K562 (cell line): Measurements from ENCODE around the gene MED20. TPM values are rescaled to one million over a fixed set of nuclear protein-coding genes. Genes with fewer than 3 reads are reported as not detected.
A peak's percentile ranks its signal among the peaks of the same experiment; 100 is the strongest.

Experiments used
- BCOR ChIP-seq: fragments of 450-650 bp; IDR thresholded peaks from 2 replicates; pipeline ENCODE4 v1.6.1; 2016
- BRF1 ChIP-seq: IDR thresholded peaks from 3 replicates; pipeline ENCODE4 v1.6.1; 2011; ENCODE audit warnings: borderline replicate concordance, mild to moderate bottlenecking; ENCODE audit not compliant: insufficient read length; ENCODE audit errors: extremely low read depth
- C11orf30 ChIP-seq: fragments of 450-650 bp; IDR thresholded peaks from 2 replicates; pipeline ENCODE4 v1.6.1; 2016; ENCODE audit warnings: low read depth, mild to moderate bottlenecking
- CAMTA2 ChIP-seq: fragments of 250-450 bp; sonication (Bioruptor Pico); conservative IDR thresholded peaks from 2 replicates; pipeline ENCODE4 v1.5.1; 2022
- CBX5 ChIP-seq: IDR thresholded peaks from 2 replicates; pipeline ENCODE4 v1.6.1; 2014; ENCODE audit warnings: low read depth, borderline replicate concordance
- MEIS2 ChIP-seq: fragments of 450-650 bp; IDR thresholded peaks from 2 replicates; pipeline ENCODE4 v1.6.1; 2014; ENCODE audit warnings: mild to moderate bottlenecking; ENCODE audit not compliant: partially characterized antibody
- MNT ChIP-seq, 2 experiments: fragments of 450-650 bp; conservative IDR thresholded peaks; 2 replicates each; pipeline ENCODE4 v1.6.1; 2017; ENCODE audit warnings: mild to moderate bottlenecking in 2 of 2, moderate library complexity in 2 of 2
- NELFE ChIP-seq: IDR thresholded peaks from 2 replicates; pipeline ENCODE4 v1.6.1; 2011; ENCODE audit warnings: mild to moderate bottlenecking; ENCODE audit not compliant: insufficient read depth, insufficient read length
- PURB ChIP-seq: sonication (generic); formaldehyde crosslinking; IDR thresholded peaks from 2 replicates; pipeline ENCODE4 v1.9.0; 2021; ENCODE audit warnings: low read depth, mild to moderate bottlenecking, missing genetic modification reagents
- RBM39 ChIP-seq: fragments of 200-400 bp; formaldehyde crosslinking; optimal IDR thresholded peaks from 2 replicates; pipeline ENCODE3; 2018; ENCODE audit warnings: low read depth, low read length
- RFX7 ChIP-seq: fragments of 250-450 bp; sonication (Bioruptor Pico); IDR thresholded peaks from 2 replicates; pipeline ENCODE4 v1.5.1; 2021; ENCODE audit warnings: mild to moderate bottlenecking
- TSC22D4 ChIP-seq: fragments of 450-650 bp; IDR thresholded peaks from 2 replicates; pipeline ENCODE4 v1.6.1; 2016; ENCODE audit warnings: missing genetic modification characterization, missing biosample characterization, control low read depth
- WHSC1 ChIP-seq: IDR thresholded peaks from one replicate; pipeline ENCODE4 v1.6.1; 2012; ENCODE audit warnings: low read length, control low read depth, inconsistent platforms
- ZBED1 ChIP-seq: IDR thresholded peaks from 2 replicates; pipeline ENCODE4 v1.6.1; 2014
- ZNF592 ChIP-seq: fragments of 450-650 bp; IDR thresholded peaks from 2 replicates; pipeline ENCODE4 v1.6.1; 2017; ENCODE audit warnings: antibody characterized with exemption, mild to moderate bottlenecking
- polyA plus RNA-seq, 8 experiments: library from polyadenylated mRNA; depleted of rRNA in 4 of 8; stranded (reverse) in 5 of 8; unstranded in 3 of 8; fragments of >200 nt; fragmentation: Nextera tagmentation in 2 of 8; fragmentation: Illumina TruSeq in 1 of 8; extraction: Ambion mirVana in 2 of 8; extraction: Trizol in 1 of 8; gene quantifications; 2 replicates each; pipeline versions ENCODE4 v1.2.1 to v1.2.3, GENCODE V29; 2011 to 2014; ENCODE audit warnings: inconsistent platforms in 1 of 8, missing spikeins in 1 of 8
- total RNA-seq, 7 experiments: library from RNA; depleted of rRNA in 6 of 7; stranded (reverse); fragments of >200 nt in 6 of 7; fragmentation: Illumina TruSeq in 2 of 7; extraction: Trizol in 2 of 7; gene quantifications; 2 replicates each; pipeline versions ENCODE4 v1.2.1 to v1.2.3, GENCODE V29; 2011 to 2021; ENCODE audit warnings: low replicate concordance in 1 of 7

The MED20 gene
- total and polyA plus RNA-seq, 9 of the 15 experiments (the other 6 are each of a cell fraction or from before 2014, with no cell fraction given) = 27.3 to 80.9 (median 46.0) TPM

- no peak for TF ChIP-seq MNT (conservative IDR thresholded peaks at IDR 0.05)
- TF ChIP-seq ZNF592 = no peak
- no peak for TF ChIP-seq ZBED1
- no peak for TF ChIP-seq BRF1
- no peak for TF ChIP-seq RBM39
- no peak for TF ChIP-seq PURB (CRISPR knock-in tag)
- no peak for TF ChIP-seq WHSC1
- peak; percentile 33; the same call in 1 of the 2 replicates for TF ChIP-seq BCOR
- TF ChIP-seq MEIS2 = no peak
- no peak for TF ChIP-seq C11orf30
- no peak for TF ChIP-seq NELFE
- TF ChIP-seq TSC22D4 (tag) = no peak
- no peak for TF ChIP-seq CBX5
- TF ChIP-seq RFX7 (CRISPR knock-in tag) = no peak
- no peak for TF ChIP-seq CAMTA2 (CRISPR knock-in tag)
These were observed 26.3 kb downstream of the MED20 start (continued) for GRCh38 chr6:41894366-41895299.
